Panc1 (cell line): ENCODE measurements around the gene GPC6.

Experiments used
- CTCF ChIP-seq: fragments of 450-650 bp; IDR thresholded peaks from 2 replicates; pipeline ENCODE4 v1.5.1; 2017; ENCODE audit warnings: mild to moderate bottlenecking
- POLR2AphosphoS5 ChIP-seq: IDR thresholded peaks from 2 replicates; pipeline ENCODE4 v1.6.1; 2012; ENCODE audit warnings: mild to moderate bottlenecking, low read depth, low read length, moderate library complexity
- REST ChIP-seq, 2 experiments: IDR thresholded peaks; 2 replicates each; pipeline ENCODE4 v1.6.1; 2011 to 2012; ENCODE audit warnings: low read depth in 2 of 2, control low read depth in 1 of 2, low read length in 1 of 2, mild to moderate bottlenecking in 1 of 2, moderate library complexity in 1 of 2; ENCODE audit not compliant: insufficient read depth in 1 of 2
- SIN3A ChIP-seq: IDR thresholded peaks from 2 replicates; pipeline ENCODE4 v1.6.1; 2012; ENCODE audit warnings: low read depth, mild to moderate bottlenecking, low read length, moderate library complexity, borderline replicate concordance; ENCODE audit not compliant: insufficient read depth

- TF ChIP-seq CTCF (no peak), REST (IDR thresholded peaks at IDR 0.05; ENCODE audit: insufficient read depth in 1 of 2, low read depth in 2 of 2, low read length in 1 of 2) (no peak), POLR2AphosphoS5 (no peak), SIN3A (no peak)
These were observed 79.3 kb downstream of the GPC6 start for GRCh38 chr13:93305886-93306285.
